Measurements from ENCODE around the gene GNAL.

- TF ChIP-seq CTCF (IDR thresholded peaks at IDR 0.05; ENCODE audit: low read depth, low read length, poor library complexity, severe bottlenecking) = no peak
- TF ChIP-seq EZH2phosphoT487 (IDR thresholded peaks at IDR 0.05; ENCODE audit: borderline replicate concordance, low read length) = no peak
Measured at GRCh38 chr18:11801573-11801972, 112.5 kb downstream of the GNAL start.

All from DOHH2 (cell line).